ENCODE results near the gene CTSF. TPM values are rescaled to one million over a fixed set of nuclear protein-coding genes. Genes with fewer than 3 reads are reported as not detected.
A peak's percentile ranks its signal among the peaks of the same experiment; 100 is the strongest.

CTSF gene
- total and polyA plus RNA-seq, 2 donors (not counting 1 experiment from before 2014, with no cell fraction given), result 17.1 to 26.6 TPM

GRCh38 chr11:66547662-66548009, 20.8 kb downstream of the CTSF start:
- no peak overlapping the region for H3K4me2 ChIP-seq (ENCODE audit: extremely low read depth, insufficient read depth, low read length)
- H3K9me3 ChIP-seq (ENCODE audit: control insufficient read depth, insufficient read depth, low read depth, low read length), result no peaks in the 10 kb centered on the region
- DNase-seq (ENCODE audit: low read depth in 2 of 2), result no peak
- H3K4me3 ChIP-seq (replicated peaks in 1 of 4; ENCODE audit: control extremely low read depth in 1 of 4, insufficient read depth in 1 of 4, low read depth in 3 of 4, low read length in 4 of 4), result no peak overlapping the region
- H3K4me1 ChIP-seq (ENCODE audit: control insufficient read depth, extremely low read depth, insufficient read depth, low read length), result peaks cover 1% of the 10 kb centered on the region
- TF ChIP-seq EZH2 (IDR thresholded peaks at IDR 0.05; ENCODE audit: low read length, missing control alignments), result no peak
- TF ChIP-seq, protein P1, sequence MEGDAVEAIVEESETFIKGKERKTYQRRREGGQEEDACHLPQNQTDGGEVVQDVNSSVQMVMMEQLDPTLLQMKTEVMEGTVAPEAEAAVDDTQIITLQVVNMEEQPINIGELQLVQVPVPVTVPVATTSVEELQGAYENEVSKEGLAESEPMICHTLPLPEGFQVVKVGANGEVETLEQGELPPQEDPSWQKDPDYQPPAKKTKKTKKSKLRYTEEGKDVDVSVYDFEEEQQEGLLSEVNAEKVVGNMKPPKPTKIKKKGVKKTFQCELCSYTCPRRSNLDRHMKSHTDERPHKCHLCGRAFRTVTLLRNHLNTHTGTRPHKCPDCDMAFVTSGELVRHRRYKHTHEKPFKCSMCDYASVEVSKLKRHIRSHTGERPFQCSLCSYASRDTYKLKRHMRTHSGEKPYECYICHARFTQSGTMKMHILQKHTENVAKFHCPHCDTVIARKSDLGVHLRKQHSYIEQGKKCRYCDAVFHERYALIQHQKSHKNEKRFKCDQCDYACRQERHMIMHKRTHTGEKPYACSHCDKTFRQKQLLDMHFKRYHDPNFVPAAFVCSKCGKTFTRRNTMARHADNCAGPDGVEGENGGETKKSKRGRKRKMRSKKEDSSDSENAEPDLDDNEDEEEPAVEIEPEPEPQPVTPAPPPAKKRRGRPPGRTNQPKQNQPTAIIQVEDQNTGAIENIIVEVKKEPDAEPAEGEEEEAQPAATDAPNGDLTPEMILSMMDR (conservative IDR thresholded peaks at IDR 0.05 in 1 of 2, IDR thresholded peaks at IDR 0.05 in 1 of 2; ENCODE audit: low read depth in 1 of 2, low read length in 2 of 2), result no peak
- H4K20me1 ChIP-seq (ENCODE audit: control insufficient read depth, extremely low read depth, insufficient read depth, low read length), result no peaks in the 10 kb centered on the region
- H3K9ac ChIP-seq (ENCODE audit: insufficient read depth, low read length), result no peak overlapping the region
- no peak overlapping the region for H2AFZ ChIP-seq (ENCODE audit: low read length)
- H3K79me2 ChIP-seq (ENCODE audit: control insufficient read depth, insufficient read depth, low read length), result no peaks in the 10 kb centered on the region
- peaks cover 19% of the 10 kb centered on the region for H3K27me3 ChIP-seq (ENCODE audit: control insufficient read depth, insufficient read depth, low read length)
- H3K36me3 ChIP-seq (ENCODE audit: control insufficient read depth, insufficient read depth, low read length), result peaks cover 1% of the 10 kb centered on the region
- no peak overlapping the region for H3K27ac ChIP-seq (ENCODE audit: insufficient read depth, low read length)

DNA sequence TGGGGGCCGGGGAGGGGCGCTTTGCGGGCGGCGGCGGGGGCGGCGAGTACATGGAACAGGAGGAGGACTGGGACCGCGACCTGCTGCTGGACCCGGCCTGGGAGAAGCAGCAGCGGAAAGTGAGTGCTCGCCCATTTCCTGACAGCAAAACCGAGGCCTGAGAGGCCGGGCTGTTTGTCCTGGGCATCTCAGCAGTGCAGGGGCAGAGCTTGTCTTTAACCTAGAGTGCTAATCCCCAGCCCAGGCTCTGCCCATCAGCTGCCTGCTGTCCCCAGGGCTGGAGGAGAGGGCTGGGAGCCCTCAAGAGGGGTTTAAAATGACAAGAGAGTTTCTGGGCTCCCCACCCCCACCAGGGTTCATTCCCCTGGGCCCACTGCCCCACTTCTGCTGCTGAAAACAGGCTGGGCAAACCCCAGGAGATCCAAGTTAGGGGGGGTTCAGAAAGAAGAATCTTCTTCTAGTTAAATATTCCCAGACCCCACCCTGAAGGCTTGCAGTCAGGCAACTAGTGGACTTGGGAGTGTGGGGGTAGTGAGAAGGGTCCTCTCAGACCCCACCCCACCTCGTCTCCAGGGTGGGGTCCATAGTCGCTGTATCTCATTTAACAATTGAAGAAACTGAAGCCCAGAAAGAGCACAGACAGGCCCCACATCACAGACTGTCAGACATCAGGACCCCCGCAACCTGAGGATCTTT, 21.3 kb downstream of the CTSF start:
- DNase-seq (ENCODE audit: low read depth in 2 of 2), result no peak
- H2AFZ ChIP-seq (ENCODE audit: low read length), result no peak overlapping the region

DNA sequence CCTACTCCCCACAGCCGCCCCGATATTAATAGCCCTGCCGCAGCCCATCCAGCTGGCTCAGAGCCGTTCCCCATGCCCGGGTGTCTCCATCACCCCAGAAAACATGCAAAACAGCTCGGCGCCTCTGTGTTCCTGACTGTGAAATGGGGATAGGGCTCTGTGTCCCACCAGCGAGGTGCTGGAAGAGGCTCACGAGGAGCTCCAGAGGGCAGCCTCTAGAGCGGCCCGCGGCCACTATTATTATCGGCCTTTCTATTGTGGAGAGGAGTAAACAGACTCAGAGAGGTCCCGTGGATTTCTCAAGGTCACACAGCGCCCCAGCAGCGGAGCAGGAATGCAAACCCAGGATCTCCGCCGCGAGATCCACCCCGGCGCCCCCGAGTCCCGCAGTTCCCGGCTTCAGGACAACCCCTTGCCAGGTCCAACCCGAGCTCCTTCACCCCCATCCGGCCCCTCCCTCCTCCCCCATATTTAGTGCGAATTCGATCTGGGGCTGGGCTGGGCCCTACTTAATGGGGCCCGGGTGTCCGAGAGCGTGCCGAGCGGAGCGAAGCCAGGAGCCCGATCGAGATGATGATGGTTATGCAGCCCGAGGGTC, 21.9 kb downstream of the CTSF start, which contains the start of gene ACTN3:
TSS of gene ACTN3 (plus strand) at position 536 of the 598 bp plus-strand sequence. CDS start at position 571, 35 bp downstream.
- Histone ChIP-seq H2AFZ (ENCODE audit: low read length) (peak within 1 kb of the TSS; percentile 51), H3K79me2 (ENCODE audit: control insufficient read depth, insufficient read depth, low read length) (no peaks in the 10 kb centered on the region), H3K4me2 (ENCODE audit: extremely low read depth, insufficient read depth, low read length) (peak within 1 kb of the TSS; percentile 93), H3K27me3 (ENCODE audit: control insufficient read depth, insufficient read depth, low read length) (peaks cover 19% of the 10 kb centered on the region), H3K9ac (ENCODE audit: insufficient read depth, low read length) (peak within 1 kb of the TSS; percentile 78), H3K27ac (ENCODE audit: insufficient read depth, low read length) (peak within 1 kb of the TSS; percentile 46), H4K20me1 (ENCODE audit: control insufficient read depth, extremely low read depth, insufficient read depth, low read length) (no peaks in the 10 kb centered on the region), H3K9me3 (ENCODE audit: control insufficient read depth, insufficient read depth, low read depth, low read length) (no peaks in the 10 kb centered on the region), H3K36me3 (ENCODE audit: control insufficient read depth, insufficient read depth, low read length) (peaks cover 4% of the 10 kb centered on the region), H3K4me3 (replicated peaks in 1 of 4; ENCODE audit: control extremely low read depth in 1 of 4, insufficient read depth in 1 of 4, low read depth in 3 of 4, low read length in 4 of 4) (peak within 1 kb of the TSS; percentile 44 to 83 (median 70)), H3K4me1 (ENCODE audit: control insufficient read depth, extremely low read depth, insufficient read depth, low read length) (peaks cover 8% of the 10 kb centered on the region)
- peak; percentile 27 to 37 for DNase-seq (ENCODE audit: low read depth in 2 of 2)
- TF ChIP-seq, protein P1 (conservative IDR thresholded peaks at IDR 0.05 in 1 of 2, IDR thresholded peaks at IDR 0.05 in 1 of 2; ENCODE audit: low read depth in 1 of 2, low read length in 2 of 2), result no peak
- peak; percentile 46 for TF ChIP-seq EZH2 (IDR thresholded peaks at IDR 0.05; ENCODE audit: low read length, missing control alignments)

More for the DNA sequence above, 21.3 kb downstream of the CTSF start:
- Histone ChIP-seq H3K27me3 (ENCODE audit: control insufficient read depth, insufficient read depth, low read length) (peaks cover 19% of the 10 kb centered on the region), H3K27ac (ENCODE audit: insufficient read depth, low read length) (no peak overlapping the region), H3K9ac (ENCODE audit: insufficient read depth, low read length) (no peak overlapping the region), H3K9me3 (ENCODE audit: control insufficient read depth, insufficient read depth, low read depth, low read length) (no peaks in the 10 kb centered on the region), H4K20me1 (ENCODE audit: control insufficient read depth, extremely low read depth, insufficient read depth, low read length) (no peaks in the 10 kb centered on the region), H3K4me3 (replicated peaks in 1 of 4; ENCODE audit: control extremely low read depth in 1 of 4, insufficient read depth in 1 of 4, low read depth in 3 of 4, low read length in 4 of 4) (no peak overlapping the region), H3K79me2 (ENCODE audit: control insufficient read depth, insufficient read depth, low read length) (no peaks in the 10 kb centered on the region), H3K36me3 (ENCODE audit: control insufficient read depth, insufficient read depth, low read length) (peaks cover 4% of the 10 kb centered on the region), H3K4me2 (ENCODE audit: extremely low read depth, insufficient read depth, low read length) (peak overlapping the region; percentile 83), H3K4me1 (ENCODE audit: control insufficient read depth, extremely low read depth, insufficient read depth, low read length) (peaks cover 7% of the 10 kb centered on the region)
- TF ChIP-seq, protein P1 (conservative IDR thresholded peaks at IDR 0.05 in 1 of 2, IDR thresholded peaks at IDR 0.05 in 1 of 2; ENCODE audit: low read depth in 1 of 2, low read length in 2 of 2), result no peak
- no peak for TF ChIP-seq EZH2 (IDR thresholded peaks at IDR 0.05; ENCODE audit: low read length, missing control alignments)

Data from fibroblast of lung (primary cell).